GM23338 (cell line): ENCODE measurements around the gene DNAH17.

Experiments used
- CREB1 ChIP-seq: fragments of 250-450 bp; sonication (Bioruptor Pico); IDR thresholded peaks from 2 replicates; pipeline ENCODE4 v1.5.0; 2020; ENCODE audit warnings: low read depth, mild to moderate bottlenecking, moderate library complexity
- CTCF ChIP-seq, 2 experiments: fragments of 200-600 bp in 1 of 2; sonication (generic) in 1 of 2; conservative IDR thresholded peaks; 2 replicates each; pipeline versions ENCODE4 v1.5.1 to v1.6.1; 2016 to 2017; ENCODE audit warnings: antibody characterized with exemption in 2 of 2, low read depth in 2 of 2, mild to moderate bottlenecking in 2 of 2, moderate library complexity in 1 of 2
- ETS1 ChIP-seq: IDR thresholded peaks from 2 replicates; pipeline ENCODE4 v1.6.1; 2016; ENCODE audit warnings: antibody characterized with exemption
- EZH2 ChIP-seq: fragments of 200-600 bp; sonication (generic); IDR thresholded peaks from one replicate; pipeline ENCODE4 v1.8.0; 2017; ENCODE audit warnings: antibody characterized with exemption, mild to moderate bottlenecking, low read depth; ENCODE audit not compliant: unreplicated experiment
- EZH2phosphoT487 ChIP-seq: fragments of 200-600 bp; sonication (generic); IDR thresholded peaks from one replicate; pipeline ENCODE4 v1.8.1; 2018; ENCODE audit warnings: antibody characterized with exemption; ENCODE audit not compliant: unreplicated experiment
- JUNB ChIP-seq: IDR thresholded peaks from one replicate; pipeline ENCODE4 v1.6.1; 2016; ENCODE audit warnings: antibody characterized with exemption; ENCODE audit not compliant: unreplicated experiment
- NANOG ChIP-seq: IDR thresholded peaks from 2 replicates; pipeline ENCODE4 v1.6.1; 2016; ENCODE audit warnings: antibody characterized with exemption, borderline replicate concordance
- POLR2AphosphoS5 ChIP-seq: IDR thresholded peaks from 2 replicates; pipeline ENCODE4 v1.6.1; 2016; ENCODE audit warnings: antibody characterized with exemption, low read depth
- REST ChIP-seq: IDR thresholded peaks from one replicate; pipeline ENCODE4 v1.6.1; 2018; ENCODE audit warnings: antibody characterized with exemption; ENCODE audit not compliant: unreplicated experiment
- ZNF114 ChIP-seq: fragments of 250-450 bp; sonication (Bioruptor Pico); IDR thresholded peaks from 2 replicates; pipeline ENCODE4 v1.5.0; 2020; ENCODE audit warnings: mild to moderate bottlenecking, moderate library complexity
- ZNF462 ChIP-seq: fragments of 250-450 bp; sonication (Bioruptor Pico); IDR thresholded peaks from 2 replicates; pipeline ENCODE4 v1.5.0; 2020; ENCODE audit warnings: mild to moderate bottlenecking, moderate library complexity

GRCh38 chr17:78391843-78392242 is 185.4 kb downstream of the DNAH17 start:
- TF ChIP-seq CTCF (conservative IDR thresholded peaks at IDR 0.05; ENCODE audit: low read depth in 2 of 2) (no peak), EZH2 (no peak), REST (no peak), POLR2AphosphoS5 (no peak), JUNB (no peak), NANOG (no peak), EZH2phosphoT487 (no peak), ZNF462 (CRISPR knock-in tag) (no peak), ETS1 (no peak), ZNF114 (CRISPR knock-in tag) (no peak), CREB1 (CRISPR knock-in tag) (no peak)
